ENCODE data around the gene MACROD1. TPM values are rescaled to one million over a fixed set of nuclear protein-coding genes. Genes with fewer than 3 reads are reported as not detected.

MACROD1 gene
- total RNA-seq, 1 donor from 2014 or later, result 3.4 TPM

DNA sequence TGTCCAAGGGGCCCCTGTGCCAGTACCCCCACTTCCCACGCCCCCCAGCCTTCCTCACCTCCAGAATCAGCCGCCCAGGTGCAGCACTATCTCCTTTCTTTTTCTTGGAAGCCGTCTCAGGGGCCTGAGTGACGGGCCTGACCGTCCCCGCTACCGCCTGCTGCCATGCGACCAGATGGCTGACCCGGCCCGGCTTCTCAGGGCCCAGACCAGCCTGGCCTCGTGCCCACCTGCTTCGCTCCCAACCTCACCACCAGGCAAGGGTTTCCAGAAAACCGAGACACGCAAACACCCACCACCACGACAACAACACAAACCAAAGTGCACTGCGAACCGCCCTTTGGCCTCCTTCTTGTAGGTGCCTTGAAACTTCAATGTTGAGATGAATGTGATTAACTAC lies 39.1 kb downstream of the MACROD1 start:
- Histone ChIP-seq H3K79me2 (ENCODE audit: insufficient read depth, low read length) (no peaks in the 10 kb centered on the region), H4K20me1 (ENCODE audit: insufficient read depth, low read length) (peaks cover 43% of the 10 kb centered on the region), H2AFZ (ENCODE audit: low read depth, low read length) (no peak overlapping the region), H3K4me1 (ENCODE audit: insufficient read depth, low read length) (peaks cover 15% of the 10 kb centered on the region), H3K4me3 (ENCODE audit: insufficient read depth, low read depth, low read length) (no peak overlapping the region), H3K9me3 (ENCODE audit: insufficient read depth, low read depth, low read length) (no peaks in the 10 kb centered on the region), H3K36me3 (ENCODE audit: insufficient read depth, low read length) (no peaks in the 10 kb centered on the region), H3K27ac (ENCODE audit: low read depth, low read length) (no peak overlapping the region), H3K9ac (ENCODE audit: low read length) (no peak overlapping the region), H3K27me3 (ENCODE audit: insufficient read depth, low read length) (peaks cover 17% of the 10 kb centered on the region), H3K4me2 (ENCODE audit: low read length) (no peak overlapping the region)
- no peak overlapping the region for H3K4me3 Mint-ChIP-seq (ENCODE audit: unreplicated experiment)
- peaks cover 53% of the 10 kb centered on the region for H3K27me3 Mint-ChIP-seq (ENCODE audit: low read depth, unreplicated experiment)
- no peak for TF ChIP-seq EZH2 (IDR thresholded peaks at IDR 0.05; ENCODE audit: insufficient read depth, low read length)
- TF ChIP-seq, protein P1, sequence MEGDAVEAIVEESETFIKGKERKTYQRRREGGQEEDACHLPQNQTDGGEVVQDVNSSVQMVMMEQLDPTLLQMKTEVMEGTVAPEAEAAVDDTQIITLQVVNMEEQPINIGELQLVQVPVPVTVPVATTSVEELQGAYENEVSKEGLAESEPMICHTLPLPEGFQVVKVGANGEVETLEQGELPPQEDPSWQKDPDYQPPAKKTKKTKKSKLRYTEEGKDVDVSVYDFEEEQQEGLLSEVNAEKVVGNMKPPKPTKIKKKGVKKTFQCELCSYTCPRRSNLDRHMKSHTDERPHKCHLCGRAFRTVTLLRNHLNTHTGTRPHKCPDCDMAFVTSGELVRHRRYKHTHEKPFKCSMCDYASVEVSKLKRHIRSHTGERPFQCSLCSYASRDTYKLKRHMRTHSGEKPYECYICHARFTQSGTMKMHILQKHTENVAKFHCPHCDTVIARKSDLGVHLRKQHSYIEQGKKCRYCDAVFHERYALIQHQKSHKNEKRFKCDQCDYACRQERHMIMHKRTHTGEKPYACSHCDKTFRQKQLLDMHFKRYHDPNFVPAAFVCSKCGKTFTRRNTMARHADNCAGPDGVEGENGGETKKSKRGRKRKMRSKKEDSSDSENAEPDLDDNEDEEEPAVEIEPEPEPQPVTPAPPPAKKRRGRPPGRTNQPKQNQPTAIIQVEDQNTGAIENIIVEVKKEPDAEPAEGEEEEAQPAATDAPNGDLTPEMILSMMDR (IDR thresholded peaks at IDR 0.05; ENCODE audit: insufficient read depth, low read depth, low read length), result no peak
- DNase-seq (ENCODE audit: low read depth) (no peak), FAIRE-seq (no peak)
- peaks cover 4% of the 10 kb centered on the region for H3K4me1 Mint-ChIP-seq (ENCODE audit: low read depth, unreplicated experiment)
- no peaks in the 10 kb centered on the region for H3K9me3 Mint-ChIP-seq (ENCODE audit: unreplicated experiment)
- no peak overlapping the region for H3K27ac Mint-ChIP-seq (ENCODE audit: unreplicated experiment)
- H3K36me3 Mint-ChIP-seq (ENCODE audit: low read depth, unreplicated experiment), result no peaks in the 10 kb centered on the region

DNA sequence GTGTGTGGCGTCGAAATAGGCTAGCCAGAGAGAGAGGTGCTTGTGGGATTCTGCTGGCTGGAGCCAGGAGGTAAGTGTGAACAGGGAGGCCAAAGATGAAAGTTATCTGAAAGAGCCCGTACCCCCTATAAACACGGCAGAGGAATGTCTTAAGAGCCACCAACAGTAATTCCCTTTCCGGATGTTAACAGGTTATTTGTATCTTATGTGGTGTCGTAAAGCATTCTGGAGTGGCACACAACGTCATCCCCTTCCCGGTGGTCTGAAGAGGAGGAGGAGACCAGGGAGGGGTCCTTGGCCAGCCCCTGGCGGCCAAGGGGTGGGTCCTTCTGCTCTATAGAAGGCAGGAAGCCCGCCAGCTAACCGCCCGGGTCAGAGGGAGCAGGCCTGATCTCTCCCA lies 39.5 kb downstream of the MACROD1 start:
- no peak for FAIRE-seq
- Histone ChIP-seq H3K9ac (ENCODE audit: low read length) (no peak overlapping the region), H4K20me1 (ENCODE audit: insufficient read depth, low read length) (peaks cover 43% of the 10 kb centered on the region), H2AFZ (ENCODE audit: low read depth, low read length) (no peak overlapping the region), H3K4me3 (ENCODE audit: insufficient read depth, low read depth, low read length) (no peak overlapping the region), H3K79me2 (ENCODE audit: insufficient read depth, low read length) (no peaks in the 10 kb centered on the region), H3K4me1 (ENCODE audit: insufficient read depth, low read length) (peaks cover 19% of the 10 kb centered on the region), H3K27ac (ENCODE audit: low read depth, low read length) (no peak overlapping the region), H3K4me2 (ENCODE audit: low read length) (no peak overlapping the region), H3K9me3 (ENCODE audit: insufficient read depth, low read depth, low read length) (no peaks in the 10 kb centered on the region), H3K27me3 (ENCODE audit: insufficient read depth, low read length) (peaks cover 15% of the 10 kb centered on the region), H3K36me3 (ENCODE audit: insufficient read depth, low read length) (no peaks in the 10 kb centered on the region)
- Mint-ChIP-seq H3K9me3 (ENCODE audit: unreplicated experiment) (no peaks in the 10 kb centered on the region), H3K4me3 (ENCODE audit: unreplicated experiment) (peak overlapping the region; percentile 9), H3K4me1 (ENCODE audit: low read depth, unreplicated experiment) (peaks cover 8% of the 10 kb centered on the region), H3K27me3 (ENCODE audit: low read depth, unreplicated experiment) (peaks cover 53% of the 10 kb centered on the region), H3K27ac (ENCODE audit: unreplicated experiment) (no peak overlapping the region), H3K36me3 (ENCODE audit: low read depth, unreplicated experiment) (no peaks in the 10 kb centered on the region)
- DNase-seq (ENCODE audit: low read depth), result no peak
- TF ChIP-seq, protein P1 (IDR thresholded peaks at IDR 0.05; ENCODE audit: insufficient read depth, low read depth, low read length), result no peak
- no peak for TF ChIP-seq EZH2 (IDR thresholded peaks at IDR 0.05; ENCODE audit: insufficient read depth, low read length)

DNA sequence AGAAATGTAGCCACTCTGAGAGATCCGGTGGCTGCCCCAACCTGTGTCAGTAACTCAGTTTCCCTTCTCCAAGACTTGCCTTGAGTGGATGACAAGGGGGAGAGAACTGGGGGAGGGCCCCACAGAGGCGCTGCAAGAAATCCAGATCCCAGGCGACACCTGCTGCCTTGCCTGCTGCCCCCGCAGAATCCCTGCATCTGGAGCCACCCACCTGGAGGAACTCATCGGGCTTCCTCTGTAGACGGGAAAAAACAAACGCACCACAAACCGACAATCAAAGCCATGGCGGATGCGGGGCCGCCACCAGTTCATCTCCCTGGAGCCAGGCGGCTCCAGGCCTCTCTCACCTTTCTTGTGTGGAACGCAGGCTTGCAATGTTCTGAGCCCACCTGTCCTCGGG lies 40.2 kb downstream of the MACROD1 start:
- H3K4me1 ChIP-seq (ENCODE audit: insufficient read depth, low read length), result peaks cover 26% of the 10 kb centered on the region
- H4K20me1 ChIP-seq (ENCODE audit: insufficient read depth, low read length), result peaks cover 45% of the 10 kb centered on the region
- H3K79me2 ChIP-seq (ENCODE audit: insufficient read depth, low read length), result no peaks in the 10 kb centered on the region
- no peak overlapping the region for H3K4me3 ChIP-seq (ENCODE audit: insufficient read depth, low read depth, low read length)
- H2AFZ ChIP-seq (ENCODE audit: low read depth, low read length), result no peak overlapping the region
- peaks cover 15% of the 10 kb centered on the region for H3K27me3 ChIP-seq (ENCODE audit: insufficient read depth, low read length)
- H3K9ac ChIP-seq (ENCODE audit: low read length), result no peak overlapping the region
- H3K27ac ChIP-seq (ENCODE audit: low read depth, low read length), result no peak overlapping the region
- H3K36me3 Mint-ChIP-seq (ENCODE audit: low read depth, unreplicated experiment), result no peaks in the 10 kb centered on the region
- H3K36me3 ChIP-seq (ENCODE audit: insufficient read depth, low read length), result no peaks in the 10 kb centered on the region
- no peaks in the 10 kb centered on the region for H3K9me3 ChIP-seq (ENCODE audit: insufficient read depth, low read depth, low read length)
- TF ChIP-seq, protein P1 (IDR thresholded peaks at IDR 0.05; ENCODE audit: insufficient read depth, low read depth, low read length), result no peak
- TF ChIP-seq EZH2 (IDR thresholded peaks at IDR 0.05; ENCODE audit: insufficient read depth, low read length), result no peak
- H3K27me3 Mint-ChIP-seq (ENCODE audit: low read depth, unreplicated experiment), result peaks cover 54% of the 10 kb centered on the region
- no peak overlapping the region for H3K4me3 Mint-ChIP-seq (ENCODE audit: unreplicated experiment)
- no peak overlapping the region for H3K27ac Mint-ChIP-seq (ENCODE audit: unreplicated experiment)
- peaks cover 13% of the 10 kb centered on the region for H3K4me1 Mint-ChIP-seq (ENCODE audit: low read depth, unreplicated experiment)
- DNase-seq (ENCODE audit: low read depth), result no peak
- no peak for FAIRE-seq
- no peak overlapping the region for H3K4me2 ChIP-seq (ENCODE audit: low read length)
- H3K9me3 Mint-ChIP-seq (ENCODE audit: unreplicated experiment), result no peaks in the 10 kb centered on the region

Measured in astrocyte (in vitro differentiated cells and primary cell).